ENCODE measurements around the gene TRIM62. TPM values are rescaled to one million over a fixed set of nuclear protein-coding genes. Genes with fewer than 3 reads are reported as not detected.
"Not testable (repeated sequence)": the region's sequence is repeated elsewhere in the genome, so short reads cannot be mapped to it uniquely, and the experiment has no call there.

The TRIM62 gene
- polyA plus RNA-seq, 2 of the 4 experiments (the other 2 are of a cell fraction) = 0.79 to 1.5 TPM

DNA sequence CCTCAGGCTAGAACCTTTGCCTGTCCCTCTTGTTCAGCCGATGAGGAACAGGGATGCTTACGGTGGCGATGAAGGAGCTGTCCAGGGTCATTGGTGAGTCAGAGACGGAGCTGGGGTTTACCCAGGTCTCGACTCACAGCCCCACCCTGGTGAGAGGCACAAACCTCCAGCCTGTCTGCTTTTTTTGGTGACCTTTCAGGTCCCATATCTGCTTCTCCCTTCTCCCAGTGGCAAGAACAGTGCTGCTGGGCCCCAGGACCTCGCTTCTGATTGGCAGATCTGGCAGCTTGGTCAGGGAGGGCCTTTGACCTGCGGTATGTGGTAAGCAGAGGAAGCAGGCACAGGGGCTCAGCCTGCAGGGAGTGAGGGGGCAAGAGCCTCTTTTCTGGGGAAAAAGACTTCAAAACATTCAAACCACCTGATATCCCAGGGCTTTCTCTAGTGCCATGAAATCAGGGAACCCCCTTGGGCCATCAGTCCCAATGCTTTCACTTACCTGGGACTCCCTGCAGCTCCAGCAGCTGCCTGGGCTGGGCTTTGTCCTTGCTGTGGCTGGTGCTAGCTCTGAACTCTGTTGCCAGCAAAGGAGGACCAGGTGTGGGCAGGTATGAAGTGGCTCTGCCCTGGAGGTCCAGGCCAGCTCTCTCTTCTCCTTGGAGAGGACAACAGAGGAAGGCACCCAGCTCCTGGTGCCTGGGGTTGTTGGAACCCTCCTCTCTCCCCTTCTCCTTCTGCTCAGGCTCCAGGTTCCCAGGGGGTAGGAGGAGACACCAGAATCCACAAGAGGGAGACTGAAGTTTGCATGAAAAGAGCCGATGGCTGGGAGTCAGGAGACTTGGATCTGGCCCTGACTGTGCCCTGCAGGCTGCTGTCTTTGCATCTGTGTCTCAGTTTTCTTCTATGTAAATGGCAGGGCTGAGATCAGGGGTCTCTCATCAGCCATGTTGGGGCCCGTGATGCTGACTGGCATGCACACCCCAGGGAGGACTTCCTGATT lies 41.4 kb downstream of the TRIM62 start:
- DNase-seq (ENCODE audit: low read depth in 1 of 2, low spot score in 1 of 2) (no peak), FAIRE-seq (no peak), ATAC-seq (peak; percentile 28 to 48; a peak in 3 of 6 replicates)
- Histone ChIP-seq H3K9me3 (no peaks in the 10 kb centered on the region), H3K4me3 (no peak overlapping the region), H3K27ac (no peak overlapping the region), H3K4me2 (no peak overlapping the region), H3K4me1 (no peaks in the 10 kb centered on the region)
- ChIA-PET POLR2A (interaction anchor here (0.6 kb wide), 1 partner anchor 120 kb away, joined by 3 read pairs; no protein-coding TSS in a partner anchor), CTCF (interaction anchor here (1.3 to 1.9 kb wide), 2 partner anchors 14 to 54 kb away, joined by 3 to 8 read pairs; no protein-coding TSS in a partner anchor)
- WGBS (ENCODE audit: missing lambda C conversion rate) = 38% methylated on average over 9 of the region's 9 CpGs
- TF ChIP-seq KDM5A (IDR thresholded peaks at IDR 0.05) = no peak
- no peak for TF ChIP-seq EHMT2 (IDR thresholded peaks at IDR 0.05; ENCODE audit: low read depth)
- no peak for TF ChIP-seq FOSL2 (IDR thresholded peaks at IDR 0.05)
- no peak for TF ChIP-seq FOSL2 (CRISPR knock-in tag; IDR thresholded peaks at IDR 0.05)
- no peak for TF ChIP-seq BCL3 (IDR thresholded peaks at IDR 0.05)
- TF ChIP-seq, protein P1, sequence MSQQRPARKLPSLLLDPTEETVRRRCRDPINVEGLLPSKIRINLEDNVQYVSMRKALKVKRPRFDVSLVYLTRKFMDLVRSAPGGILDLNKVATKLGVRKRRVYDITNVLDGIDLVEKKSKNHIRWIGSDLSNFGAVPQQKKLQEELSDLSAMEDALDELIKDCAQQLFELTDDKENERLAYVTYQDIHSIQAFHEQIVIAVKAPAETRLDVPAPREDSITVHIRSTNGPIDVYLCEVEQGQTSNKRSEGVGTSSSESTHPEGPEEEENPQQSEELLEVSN (IDR thresholded peaks at IDR 0.05; ENCODE audit: borderline replicate concordance, low read depth) = no peak
- TF ChIP-seq HOXB5 (CRISPR knock-in tag; IDR thresholded peaks at IDR 0.05) = no peak
- TF ChIP-seq HOXA7 (CRISPR knock-in tag; IDR thresholded peaks at IDR 0.05) = no peak
- no peak for TF ChIP-seq HDAC2 (IDR thresholded peaks at IDR 0.05)
- TF ChIP-seq SMC3 (IDR thresholded peaks at IDR 0.05) = no peak
- TF ChIP-seq CTCF (IDR thresholded peaks at IDR 0.05) = no peak
- TF ChIP-seq EP300 (IDR thresholded peaks at IDR 0.05) = no peak
- TF ChIP-seq NPAS2 (CRISPR knock-in tag; IDR thresholded peaks at IDR 0.05; ENCODE audit: borderline replicate concordance) = no peak
- no peak for TF ChIP-seq PBX3 (IDR thresholded peaks at IDR 0.05)
- TF ChIP-seq ZFP36 (IDR thresholded peaks at IDR 0.05; ENCODE audit: borderline replicate concordance, partially characterized antibody) = no peak
- TF ChIP-seq, protein P2, sequence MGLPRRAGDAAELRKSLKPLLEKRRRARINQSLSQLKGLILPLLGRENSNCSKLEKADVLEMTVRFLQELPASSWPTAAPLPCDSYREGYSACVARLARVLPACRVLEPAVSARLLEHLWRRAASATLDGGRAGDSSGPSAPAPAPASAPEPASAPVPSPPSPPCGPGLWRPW (IDR thresholded peaks at IDR 0.05) = no peak

- Histone ChIP-seq H3K4me2 (no peak overlapping the region), H3K27ac (no peak overlapping the region), H3K9me3 (no peaks in the 10 kb centered on the region), H3K4me1 (no peaks in the 10 kb centered on the region), H3K4me3 (no peak overlapping the region)
- peak in 1 of 2 experiments; percentile 76; a peak in 3 of 6 replicates for ATAC-seq
- FAIRE-seq = no peak
- ChIA-PET CTCF (interaction anchor here (0.9 to 2.8 kb wide), 5 partner anchors 9 to 475 kb away, joined by 3 to 18 read pairs (median 3); no protein-coding TSS in a partner anchor), POLR2A (interaction anchor here (0.7 kb wide), 1 partner anchor 442 kb away, joined by 3 read pairs; no protein-coding TSS in a partner anchor)
- TF ChIP-seq CHD4 (IDR thresholded peaks at IDR 0.05; ENCODE audit: borderline replicate concordance) = no peak
- peak in 1 of 2 experiments; percentile 25; a peak in 1 of 5 replicates for TF ChIP-seq RAD21 (conservative IDR thresholded peaks at IDR 0.05 in 1 of 2, IDR thresholded peaks at IDR 0.05 in 1 of 2)
- WGBS (ENCODE audit: missing lambda C conversion rate) = 54% methylated on average over 8 of the region's 8 CpGs
- no peak for DNase-seq (ENCODE audit: low read depth in 1 of 2, low spot score in 1 of 2)
Measured at GRCh38 chr1:33137800-33138199, 44.0 kb downstream of the TRIM62 start.

DNA sequence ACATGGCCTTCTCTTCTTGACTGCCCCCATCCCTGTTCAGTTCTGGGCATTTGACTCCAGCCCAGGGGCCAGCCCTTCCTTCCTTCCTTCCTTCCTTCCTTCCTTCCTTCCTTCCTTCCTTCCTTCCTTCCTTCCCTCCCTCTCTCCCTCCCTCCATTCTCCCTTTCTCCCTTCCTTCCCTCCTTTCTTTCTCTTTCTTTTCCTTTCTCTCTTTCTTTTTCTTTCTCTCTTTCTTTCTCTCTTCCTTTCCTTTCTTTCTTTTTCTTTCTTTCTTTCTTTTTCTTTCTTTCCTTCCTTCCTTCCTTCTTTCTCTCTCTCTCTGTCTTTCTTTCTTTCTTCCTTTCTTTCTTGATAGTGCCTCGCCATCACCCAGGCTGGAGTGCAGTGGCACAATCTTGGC lies 45.8 kb downstream of the TRIM62 start:
- CTCF ChIA-PET = interaction anchor here (2.8 kb wide), 1 partner anchor 9 kb away, joined by 18 read pairs; no protein-coding TSS in a partner anchor
- H3K4me3 ChIP-seq; DNase-seq (ENCODE audit: low read depth in 1 of 2, low spot score in 1 of 2); H3K4me1 ChIP-seq; H3K9me3 ChIP-seq; POLR2A ChIA-PET; FAIRE-seq; H3K27ac ChIP-seq; H3K4me2 ChIP-seq; ATAC-seq: not testable (repeated sequence)
- WGBS (ENCODE audit: missing lambda C conversion rate) = 83% methylated on average over 1 of the region's 1 CpG

Data from A549 (cell line).